Stimulated activated CD8-positive, alpha-beta memory T cell treated with anti-CD3 and anti-CD28 coated beads, Interleukin-15, amount 100 ng/mL, for 24 hours (primary cell): ENCODE measurements around the gene STH.

Source experiments
- DNase-seq: peaks from one replicate; pipeline ENCODE4 v3.0.0-alpha.2; 2020; ENCODE audit warnings: low read depth

STH gene

DNA sequence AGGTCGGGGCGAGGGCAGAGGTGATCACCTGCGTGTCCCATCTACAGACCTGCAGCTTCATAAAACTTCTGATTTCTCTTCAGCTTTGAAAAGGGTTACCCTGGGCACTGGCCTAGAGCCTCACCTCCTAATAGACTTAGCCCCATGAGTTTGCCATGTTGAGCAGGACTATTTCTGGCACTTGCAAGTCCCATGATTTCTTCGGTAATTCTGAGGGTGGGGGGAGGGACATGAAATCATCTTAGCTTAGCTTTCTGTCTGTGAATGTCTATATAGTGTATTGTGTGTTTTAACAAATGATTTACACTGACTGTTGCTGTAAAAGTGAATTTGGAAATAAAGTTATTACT lies 28.9 kb downstream of the STH start:
- no peak for DNase-seq

DNA sequence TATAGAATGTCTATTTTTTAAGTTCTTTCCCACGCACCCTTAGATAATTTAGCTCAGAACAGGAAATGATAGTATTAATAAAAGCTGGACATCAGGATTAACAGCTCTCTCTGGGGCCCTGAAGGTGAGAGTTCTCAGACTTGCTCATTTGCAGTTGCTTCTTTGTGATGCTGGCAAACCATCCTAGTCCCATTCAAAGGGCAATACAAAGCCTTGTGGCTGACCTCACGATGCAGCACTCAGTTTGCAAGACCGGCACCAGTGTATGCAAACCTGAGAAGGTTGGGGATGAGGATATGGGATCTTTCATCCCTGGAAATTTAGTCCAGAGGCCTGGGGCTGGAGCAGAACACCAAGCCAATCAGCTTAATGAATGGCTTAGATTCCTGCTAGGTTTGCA lies 29.3 kb downstream of the STH start:
- DNase-seq = no peak

DNA sequence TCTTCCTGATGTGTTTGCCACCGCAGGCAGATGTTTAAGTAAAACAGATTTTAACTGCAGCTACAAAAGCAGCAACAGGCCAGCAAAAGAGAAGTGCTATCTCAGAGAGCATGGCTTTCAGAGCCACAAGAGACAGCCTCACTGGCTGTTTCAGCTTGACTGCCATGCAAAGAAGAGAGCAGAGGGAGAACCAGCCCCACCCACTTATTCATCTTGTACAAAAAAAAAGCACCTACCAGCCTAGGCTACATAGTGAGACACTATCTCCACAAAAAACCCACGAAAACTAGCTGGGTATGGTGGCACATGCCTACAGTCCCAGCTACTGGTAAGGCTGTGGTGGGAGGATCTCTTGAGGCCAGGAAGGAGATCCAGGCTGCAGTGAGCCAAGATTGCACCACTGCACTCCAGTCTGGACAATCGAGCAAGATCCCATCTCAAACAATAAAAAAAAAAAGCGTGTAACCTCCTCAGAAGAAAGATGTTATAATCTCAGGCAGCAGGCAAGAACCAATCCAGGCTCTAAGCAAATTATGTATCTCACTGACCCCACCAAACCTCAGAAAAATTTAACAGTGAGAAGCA lies 30.0 kb downstream of the STH start:
- DNase-seq = no peak

DNA sequence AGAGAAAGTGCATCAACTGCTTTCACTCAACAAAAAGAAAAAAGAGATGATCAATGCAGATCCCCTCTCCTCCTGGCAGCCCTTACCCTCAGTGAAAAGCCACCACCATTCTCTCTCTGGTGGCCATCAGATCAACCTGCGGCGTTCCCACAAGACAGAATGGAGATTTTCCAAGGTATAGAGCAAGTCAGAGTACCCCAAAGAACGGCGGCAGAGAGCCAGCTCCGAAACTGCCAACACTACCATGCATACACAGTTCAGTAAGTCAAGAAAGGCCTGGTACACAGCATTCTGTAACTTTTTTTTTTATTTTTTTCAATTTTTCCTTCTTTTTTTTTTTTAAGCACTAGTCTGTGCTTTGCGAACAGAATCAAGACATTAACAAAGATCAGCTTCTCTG lies 30.6 kb downstream of the STH start:
- no peak for DNase-seq

DNA sequence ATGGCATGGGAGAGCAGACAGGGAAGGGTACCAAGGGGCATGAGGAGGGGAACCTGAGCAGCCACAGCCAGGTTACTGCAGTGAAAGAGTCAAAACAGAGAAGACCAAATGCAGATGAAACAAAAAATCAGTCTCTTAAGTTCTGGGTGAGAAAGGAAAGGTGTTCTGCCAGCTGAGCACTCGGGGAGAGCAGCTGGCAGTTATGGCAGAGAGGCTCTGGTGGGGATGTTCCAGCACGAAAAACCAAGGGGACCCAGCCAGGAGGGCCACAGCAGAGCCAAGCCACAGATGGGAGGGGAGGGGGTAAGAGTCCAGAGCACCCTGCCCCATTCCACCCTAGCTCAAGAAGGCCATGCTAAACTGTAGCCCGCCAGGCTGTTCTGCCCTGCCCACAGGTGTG lies 31.7 kb downstream of the STH start:
- DNase-seq = no peak

DNA sequence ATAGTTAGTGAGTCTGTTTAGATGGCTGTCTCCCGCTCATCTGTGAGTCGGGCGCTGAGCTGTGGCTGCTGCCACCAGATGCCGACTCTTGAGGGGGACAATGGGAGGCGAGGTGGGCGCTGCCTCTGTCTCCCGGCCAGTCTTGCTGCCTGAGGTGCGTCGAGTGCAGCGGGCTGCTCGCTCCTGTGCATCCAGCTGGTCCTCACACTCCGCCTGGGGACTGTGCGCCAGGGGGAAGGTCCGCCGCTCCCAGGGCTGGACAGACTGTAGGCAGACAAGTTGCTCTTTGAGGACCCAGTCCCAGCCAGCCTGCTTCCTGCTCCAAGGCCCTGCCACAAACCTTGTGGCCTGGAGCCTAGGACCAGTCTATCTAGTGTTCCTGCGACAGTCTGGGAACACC lies 32.4 kb downstream of the STH start:
- no peak for DNase-seq

DNA sequence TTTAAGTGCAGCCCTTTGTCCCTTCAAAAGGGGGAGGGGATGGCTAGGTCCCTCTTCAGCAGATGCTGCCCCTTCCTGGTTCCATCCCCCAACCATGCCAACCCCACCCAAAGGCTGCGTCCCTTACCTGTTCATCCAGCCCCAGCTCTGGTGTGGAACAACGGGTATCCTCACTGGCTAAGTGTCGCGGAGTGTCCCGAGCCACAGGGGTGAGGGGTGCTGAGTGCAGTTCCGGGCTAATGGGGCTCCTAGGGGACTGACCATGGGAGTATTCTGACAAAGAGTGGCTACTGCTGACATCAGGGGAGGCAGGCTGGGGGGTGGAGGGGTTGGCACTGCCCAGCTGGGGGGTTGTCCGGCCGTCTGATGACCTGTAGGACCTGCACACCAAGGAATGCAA lies 32.9 kb downstream of the STH start:
- no peak for DNase-seq

DNA sequence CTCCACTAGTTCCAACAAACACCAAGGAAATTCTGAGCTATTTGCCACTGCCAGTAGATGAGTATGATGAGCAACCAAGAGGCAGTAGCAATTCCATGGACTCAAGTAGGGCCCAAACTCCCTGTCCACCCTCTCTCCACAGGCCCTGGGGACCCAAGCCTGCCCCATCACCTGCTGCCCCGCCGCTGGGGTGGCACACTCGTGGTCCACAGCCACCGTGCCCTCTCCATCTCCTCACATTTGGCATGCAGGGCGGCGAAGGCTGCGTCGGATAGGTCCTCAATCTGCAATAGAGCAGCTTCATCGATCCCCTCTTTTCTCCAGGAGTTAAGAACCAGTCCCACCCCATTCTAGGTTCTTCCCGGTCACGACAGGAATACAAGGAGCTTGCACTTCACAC lies 33.9 kb downstream of the STH start:
- DNase-seq = no peak

DNA sequence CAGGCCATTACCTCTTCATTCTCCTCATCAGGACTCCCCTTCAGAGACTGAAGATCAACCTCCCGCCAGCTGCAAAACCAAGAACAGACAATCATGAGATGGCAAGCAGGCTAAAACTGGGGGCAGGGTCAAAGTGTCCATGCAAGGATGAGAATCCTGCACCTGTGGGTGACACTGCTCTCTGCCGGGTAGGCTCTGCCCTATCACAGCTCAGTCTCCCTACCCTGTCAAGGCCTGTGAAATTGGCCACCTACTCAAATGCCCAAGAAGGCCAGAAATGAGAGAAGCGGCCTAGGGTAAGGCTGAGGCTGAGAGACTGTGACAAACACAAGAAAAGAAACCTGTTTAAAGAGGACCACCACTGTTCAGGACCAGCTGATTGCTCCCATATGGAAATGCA lies 34.3 kb downstream of the STH start:
- DNase-seq = no peak

DNA sequence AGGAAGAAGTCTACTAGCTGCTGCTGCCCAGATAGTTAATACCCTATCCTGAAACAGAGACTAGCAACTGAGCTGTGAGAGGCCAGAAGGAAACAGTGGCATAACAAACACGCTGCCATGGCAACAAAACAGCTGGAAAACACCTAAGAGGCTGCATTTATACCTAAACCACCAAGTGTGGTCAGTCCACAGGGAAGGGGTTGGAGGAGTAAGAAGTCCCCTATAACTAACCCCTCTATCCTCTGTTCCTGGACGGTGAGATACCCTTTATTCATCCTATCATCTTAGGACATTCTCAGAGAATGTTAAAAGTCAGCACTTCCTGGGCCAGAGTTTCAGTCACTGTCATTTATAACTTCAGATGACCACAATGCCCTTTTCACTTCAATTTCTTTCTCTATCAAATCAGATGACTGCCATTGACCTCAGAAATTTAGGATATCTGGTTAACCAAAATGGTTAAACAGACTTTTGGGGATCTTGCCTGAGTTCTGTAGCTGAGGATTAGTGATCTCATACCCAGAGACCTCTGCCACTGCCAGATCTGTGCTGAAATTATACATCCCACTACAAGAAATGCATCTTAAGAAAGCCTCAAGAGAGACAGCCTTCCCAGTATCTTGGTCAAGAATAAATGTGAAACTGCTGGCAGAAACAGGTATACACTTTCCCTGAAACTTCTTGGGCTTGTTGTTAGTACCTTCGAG lies 36.2 kb downstream of the STH start:
- no peak for DNase-seq

DNA sequence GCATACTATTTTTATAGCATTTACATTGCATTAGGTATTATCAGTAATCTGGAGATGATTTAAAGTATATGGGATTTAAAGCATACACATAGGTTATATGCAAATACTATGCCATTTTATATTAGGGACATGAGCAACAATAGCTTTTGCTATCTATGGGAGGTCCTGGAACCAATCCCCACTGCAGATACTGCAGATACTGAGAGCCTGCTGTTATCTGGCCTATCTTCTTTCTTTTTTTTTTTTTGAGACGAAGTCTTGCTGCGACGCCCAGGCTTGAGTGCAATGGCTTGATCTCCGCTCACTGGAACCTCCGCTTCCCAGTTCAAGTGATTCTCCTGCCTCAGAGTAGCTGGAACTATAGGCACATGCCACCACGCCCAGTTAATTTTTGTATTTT lies 37.4 kb downstream of the STH start:
- no peak for DNase-seq

DNA sequence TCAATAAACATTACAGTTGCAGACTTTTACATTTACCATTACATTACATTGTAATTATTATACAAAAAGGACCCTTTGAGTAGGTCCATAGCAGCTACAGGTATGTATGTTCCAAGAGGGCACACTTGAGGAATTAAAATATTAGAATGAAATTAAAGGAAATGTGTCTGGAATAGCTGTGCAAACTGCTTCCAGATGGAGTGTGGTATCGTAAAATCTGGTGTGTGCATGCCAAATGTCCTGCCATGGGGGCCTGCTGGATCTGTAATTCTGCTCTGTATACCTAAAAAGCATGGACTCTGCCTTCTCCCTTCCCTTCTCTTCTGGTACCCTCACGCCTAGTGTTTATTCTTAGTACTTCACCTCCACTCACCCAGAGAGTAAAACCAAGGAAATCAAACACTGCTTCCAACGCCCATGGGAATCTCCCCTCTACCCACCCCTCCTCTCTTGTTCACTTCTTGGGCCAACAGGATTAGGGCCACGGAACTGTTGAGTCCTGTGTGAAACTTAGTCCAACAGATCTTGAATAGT lies 38.7 kb downstream of the STH start:
- no peak for DNase-seq

DNA sequence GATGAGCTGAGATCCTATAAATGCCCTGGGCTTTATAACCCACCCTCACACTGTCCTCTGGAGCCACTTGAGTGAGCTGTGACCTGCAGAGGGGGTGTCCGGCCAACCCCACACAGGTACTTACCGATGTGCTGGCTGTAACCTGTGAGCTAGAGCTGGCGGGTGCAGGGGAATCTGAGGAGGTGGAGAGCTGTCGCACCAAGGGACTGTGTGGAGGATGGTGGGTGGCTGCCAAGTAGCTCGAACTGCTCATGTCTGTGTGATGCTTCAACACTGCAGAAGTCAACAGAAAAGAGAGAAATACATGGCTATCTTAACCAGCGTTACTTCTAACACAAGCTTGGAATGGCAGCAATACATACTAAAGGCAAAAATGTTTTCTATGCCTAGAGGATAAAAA lies 39.4 kb downstream of the STH start:
- no peak for DNase-seq

DNA sequence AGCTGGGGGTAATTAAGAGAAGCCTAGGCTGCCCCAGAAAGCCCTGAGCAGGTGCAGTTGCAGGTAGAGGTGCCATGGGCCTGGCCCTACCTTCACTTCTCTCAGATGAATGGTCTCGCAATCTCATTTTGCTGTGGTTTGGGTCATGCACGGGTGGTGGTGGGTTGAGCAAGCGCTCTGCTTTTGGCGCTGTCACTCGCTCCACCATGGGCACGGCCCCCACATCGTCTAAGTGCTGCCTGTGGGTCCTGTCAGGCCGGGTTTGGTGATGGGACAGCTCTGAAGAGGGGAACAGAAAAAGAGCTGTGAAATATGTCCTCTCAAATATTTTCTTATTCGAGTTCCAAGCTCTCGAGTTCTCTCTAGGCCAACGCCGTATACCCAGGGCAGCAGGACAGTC lies 39.9 kb downstream of the STH start:
- DNase-seq = no peak

DNA sequence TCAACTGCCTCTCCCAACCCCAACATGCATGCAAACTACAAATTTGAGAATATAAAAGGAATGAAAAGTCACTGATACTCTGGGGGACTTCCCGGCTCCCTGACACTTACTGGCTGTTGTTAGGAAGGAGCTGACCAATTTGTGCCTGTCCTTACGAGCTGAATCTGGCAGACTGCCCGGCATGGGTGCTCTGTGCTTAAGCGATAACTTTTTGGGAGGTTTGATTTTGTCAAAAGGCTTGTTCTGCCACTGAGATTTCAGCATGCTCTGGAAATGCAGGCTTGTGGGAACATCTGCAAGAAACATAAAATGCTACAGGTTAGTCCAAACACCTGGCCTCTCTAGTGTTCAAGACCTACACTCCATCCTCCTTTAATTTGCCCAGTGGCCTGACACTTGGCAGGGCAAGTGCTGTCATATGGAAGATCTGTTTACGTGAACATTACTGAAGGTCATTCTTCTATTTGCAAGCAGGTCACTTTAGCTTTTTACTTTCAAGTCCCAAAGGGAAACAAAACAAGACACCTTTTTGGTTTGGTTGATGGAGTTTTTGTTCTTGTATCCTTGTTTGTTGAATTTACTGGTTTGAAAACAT lies 40.6 kb downstream of the STH start:
- DNase-seq = no peak

DNA sequence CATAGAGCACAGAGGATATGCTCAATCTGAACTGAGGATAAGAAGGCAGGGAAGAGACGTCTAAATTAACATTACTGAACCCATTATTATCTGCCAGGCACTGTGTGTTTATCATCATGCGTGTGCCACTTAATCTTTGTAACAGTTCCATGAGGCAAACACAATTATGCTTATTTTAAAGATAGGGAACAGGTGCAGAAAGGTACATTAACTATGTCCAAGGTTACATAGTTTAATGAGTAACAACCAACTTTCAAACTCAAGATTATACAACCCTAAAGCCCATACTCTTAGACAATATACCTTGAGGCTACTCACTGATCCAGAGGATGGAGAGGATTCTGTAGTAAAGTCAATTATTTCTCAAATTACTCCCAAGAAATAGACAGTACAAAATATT lies 43.2 kb downstream of the STH start:
- DNase-seq = no peak

DNA sequence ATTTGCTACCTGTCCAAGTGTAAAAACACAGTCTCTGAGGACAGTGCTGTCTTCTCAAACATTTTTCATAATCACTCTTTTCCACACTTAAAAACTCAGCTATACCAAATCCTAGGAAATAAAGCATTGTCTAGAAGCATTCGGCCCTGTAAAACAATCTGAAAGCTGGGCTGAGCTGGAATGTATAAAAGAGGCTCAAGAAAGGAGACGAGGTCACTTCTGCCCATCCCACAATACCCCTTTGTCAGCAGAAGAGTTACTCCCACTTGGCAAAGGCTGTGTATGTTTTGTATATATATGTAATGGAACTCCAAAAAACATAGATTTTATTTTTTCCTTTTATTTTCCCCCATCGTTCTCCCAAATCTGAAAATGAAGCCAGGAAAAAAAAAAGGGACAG lies 43.9 kb downstream of the STH start:
- no peak for DNase-seq

DNA sequence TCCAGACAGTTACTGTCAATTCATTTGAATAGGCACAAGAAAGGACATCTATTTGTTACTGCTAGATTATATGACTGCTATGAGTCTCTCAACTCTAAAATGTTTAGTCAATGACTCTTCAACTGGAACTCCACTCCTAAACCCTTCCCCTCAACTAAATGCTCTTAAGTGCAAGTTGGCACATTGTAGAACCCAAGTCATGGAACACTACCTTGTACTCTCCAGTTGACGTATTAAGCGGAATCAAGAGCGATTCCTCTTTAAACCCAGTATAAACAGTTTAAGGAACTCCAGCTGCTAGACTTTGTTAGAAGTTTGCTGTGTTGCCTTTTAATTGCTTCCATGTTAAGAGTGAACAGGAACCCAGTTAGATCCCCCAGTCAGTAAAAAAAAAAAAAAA lies 44.6 kb downstream of the STH start:
- no peak for DNase-seq

DNA sequence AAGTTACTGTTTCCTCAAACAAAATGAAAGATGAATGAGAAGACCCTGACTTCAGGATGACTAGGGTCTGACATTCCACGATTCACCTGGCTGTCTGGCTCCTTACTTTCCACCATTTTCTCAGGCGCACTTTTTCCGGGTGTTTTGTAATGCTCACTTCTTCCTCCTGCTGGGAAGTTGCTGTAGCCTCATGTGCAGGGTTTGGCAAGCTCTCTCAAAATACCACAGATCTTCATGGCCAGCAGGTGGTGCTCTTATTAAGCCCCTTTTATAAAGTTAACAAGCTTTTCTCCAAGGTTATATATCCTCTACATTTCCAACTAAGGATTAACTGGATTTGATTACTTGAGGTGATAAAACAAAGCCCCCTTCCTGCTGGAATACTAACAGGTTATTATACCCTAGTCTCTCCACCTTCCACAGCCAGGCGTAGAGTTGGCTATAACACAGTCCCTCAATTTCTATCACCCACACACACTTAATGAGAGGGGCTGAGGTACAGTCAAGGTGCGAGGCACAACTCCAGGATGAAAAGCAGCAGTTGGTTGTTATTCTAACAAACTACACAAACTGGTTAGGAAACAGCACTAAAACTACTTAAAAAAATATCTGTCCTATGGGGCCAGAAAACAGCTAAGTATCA lies 45.4 kb downstream of the STH start:
- no peak for DNase-seq

DNA sequence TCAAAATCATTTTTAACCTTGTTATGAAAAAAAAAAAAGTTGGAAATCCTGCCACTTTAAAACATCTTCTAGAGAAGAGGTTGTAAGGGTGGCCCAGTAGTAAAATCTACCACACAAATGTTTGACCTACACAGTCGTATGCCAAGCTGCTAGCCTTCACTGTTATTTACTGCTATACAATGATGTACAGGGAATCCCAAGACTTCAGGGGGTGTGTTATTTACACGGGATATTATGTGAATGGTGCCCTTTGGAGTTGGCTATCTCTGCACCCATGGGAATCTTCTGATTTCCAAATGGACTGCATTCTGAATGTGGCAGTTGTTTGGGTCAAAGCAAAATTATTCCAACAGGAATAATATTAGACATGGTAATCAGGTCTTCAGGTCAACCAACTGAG lies 45.9 kb downstream of the STH start:
- DNase-seq = no peak

DNA sequence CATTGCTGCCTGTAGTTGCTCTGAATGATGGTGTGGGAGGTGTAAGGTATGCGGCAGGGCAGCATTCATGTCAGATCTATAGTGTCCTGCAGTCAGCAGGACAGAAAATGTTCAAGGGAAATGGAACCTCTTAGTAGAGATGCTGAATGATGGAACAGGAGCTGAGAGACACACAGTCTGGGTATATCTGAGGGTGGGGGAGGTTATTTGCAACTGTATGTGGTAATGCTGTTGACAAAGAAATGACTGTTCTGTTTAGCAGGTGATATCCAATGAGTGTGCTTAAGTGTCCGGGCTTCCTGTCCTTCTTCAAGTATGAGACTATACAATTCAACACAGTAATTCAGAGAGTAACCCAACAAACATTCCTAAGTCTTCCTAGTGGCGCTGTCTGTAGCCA lies 46.6 kb downstream of the STH start:
- DNase-seq = no peak

DNA sequence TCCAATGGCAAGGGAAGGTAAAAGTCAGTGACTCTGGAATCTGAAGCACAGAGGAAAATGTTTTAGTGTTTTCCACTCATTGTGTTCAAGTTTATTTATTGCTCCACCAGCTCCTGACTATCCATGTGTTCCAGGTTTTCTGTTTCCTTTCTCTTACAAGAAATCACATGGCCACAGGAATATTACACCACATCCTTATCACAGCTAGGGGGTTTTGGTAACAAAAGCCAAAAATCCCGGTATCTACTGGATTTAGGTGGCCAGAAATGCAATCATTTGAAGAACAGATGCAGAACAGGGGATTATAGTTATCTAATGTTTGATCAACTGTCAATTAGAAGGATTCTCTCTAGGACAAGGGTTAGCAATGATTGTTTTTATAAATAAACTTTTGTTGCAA lies 47.9 kb downstream of the STH start:
- DNase-seq = no peak

DNA sequence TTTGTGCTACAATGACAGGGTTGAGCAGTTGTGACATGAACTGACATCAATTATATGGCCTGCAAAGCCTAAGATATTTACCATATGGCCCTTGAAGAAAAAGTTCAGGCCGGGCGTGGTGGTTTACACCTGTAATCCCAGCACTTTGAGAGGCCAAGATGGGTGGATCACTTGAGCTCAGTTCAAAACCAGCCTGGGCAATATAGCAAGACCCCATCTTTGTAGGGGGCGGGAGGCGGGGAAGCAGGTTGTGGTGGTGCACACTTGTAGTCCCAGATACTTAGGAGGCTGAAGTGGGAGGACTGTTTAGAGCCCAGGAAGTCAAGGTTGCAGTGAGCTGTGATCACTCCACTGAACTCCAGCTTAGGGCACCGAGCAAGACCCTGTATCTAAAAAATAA lies 48.3 kb downstream of the STH start:
- DNase-seq = no peak
